Stimulated activated CD8-positive, alpha-beta memory T cell treated with anti-CD3 and anti-CD28 coated beads, Interleukin-7, amount 100 ng/mL, for 48 hours (primary cell): Measurements from ENCODE around the gene LRRC3.

ENCODE experiments used
- DNase-seq, 2 donors: peaks; one replicate each; pipeline ENCODE4 v3.0.0-alpha.2; 2020; ENCODE audit warnings: low read depth in 1 of 2; ENCODE audit errors: extremely low read depth in 1 of 2

Gene LRRC3

GRCh38 chr21:44438531-44439210 is 16.6 kb upstream of the LRRC3 start:
- DNase-seq = no peak

GRCh38 chr21:44439211-44439600 is 16.1 kb upstream of the LRRC3 start:
- DNase-seq = no peak

DNA sequence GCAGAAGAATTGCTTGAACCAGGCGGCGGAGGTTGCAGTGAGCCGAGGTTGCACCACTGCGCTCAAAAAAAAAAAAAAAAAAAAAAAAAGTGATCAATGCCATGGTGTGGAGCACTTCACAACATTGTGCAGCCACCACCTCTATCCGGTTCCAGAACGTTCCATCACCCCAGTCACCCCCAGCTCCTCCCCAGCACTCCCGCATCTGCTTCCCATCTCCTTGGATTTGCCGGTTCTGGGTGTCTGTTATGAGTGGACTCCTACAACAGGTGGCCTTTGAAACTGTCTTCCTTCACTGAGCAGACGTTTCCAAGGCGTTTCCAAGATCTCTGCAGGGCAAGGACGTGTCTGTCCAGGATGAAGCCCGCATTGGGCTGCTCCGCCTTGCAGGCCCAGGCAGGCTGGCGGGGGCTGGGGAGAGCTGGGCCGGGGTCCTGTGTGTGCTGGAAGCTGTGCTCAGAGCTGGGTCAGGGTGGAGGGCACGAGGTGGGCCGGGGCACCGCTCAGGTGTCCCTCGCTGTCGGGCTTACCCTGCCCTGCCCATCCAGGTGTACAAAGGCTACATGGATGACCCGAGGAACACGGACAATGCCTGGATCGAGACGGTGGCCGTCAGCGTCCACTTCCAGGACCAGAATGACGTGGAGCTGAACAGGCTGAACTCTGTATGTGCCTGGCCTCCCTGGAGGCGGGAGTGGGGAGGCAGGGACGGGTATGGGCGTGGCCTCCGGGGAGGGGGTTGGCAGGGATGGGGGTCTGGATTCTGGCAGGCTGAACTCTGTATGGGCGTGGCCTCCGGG is 14.9 kb upstream of the LRRC3 start:
- DNase-seq = no peak

DNA sequence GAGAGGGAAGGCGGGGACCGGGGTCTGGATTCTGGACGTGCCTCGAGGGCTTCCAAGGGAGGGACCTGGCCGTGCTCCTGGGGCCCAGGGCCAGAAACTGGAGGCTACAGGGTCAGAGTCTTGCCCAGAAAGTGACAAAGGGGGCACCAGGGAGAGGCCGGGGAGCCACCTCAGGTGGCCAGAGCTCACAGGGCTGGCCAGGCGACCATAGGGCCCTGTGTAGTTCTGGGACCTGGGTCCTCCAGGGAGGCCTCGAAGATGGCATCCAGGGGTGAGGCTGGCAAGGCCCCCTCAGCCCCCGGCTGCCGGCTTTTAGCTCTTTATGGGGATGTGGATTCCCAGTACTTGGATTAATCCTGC is 14.3 kb upstream of the LRRC3 start:
- DNase-seq = no peak

DNA sequence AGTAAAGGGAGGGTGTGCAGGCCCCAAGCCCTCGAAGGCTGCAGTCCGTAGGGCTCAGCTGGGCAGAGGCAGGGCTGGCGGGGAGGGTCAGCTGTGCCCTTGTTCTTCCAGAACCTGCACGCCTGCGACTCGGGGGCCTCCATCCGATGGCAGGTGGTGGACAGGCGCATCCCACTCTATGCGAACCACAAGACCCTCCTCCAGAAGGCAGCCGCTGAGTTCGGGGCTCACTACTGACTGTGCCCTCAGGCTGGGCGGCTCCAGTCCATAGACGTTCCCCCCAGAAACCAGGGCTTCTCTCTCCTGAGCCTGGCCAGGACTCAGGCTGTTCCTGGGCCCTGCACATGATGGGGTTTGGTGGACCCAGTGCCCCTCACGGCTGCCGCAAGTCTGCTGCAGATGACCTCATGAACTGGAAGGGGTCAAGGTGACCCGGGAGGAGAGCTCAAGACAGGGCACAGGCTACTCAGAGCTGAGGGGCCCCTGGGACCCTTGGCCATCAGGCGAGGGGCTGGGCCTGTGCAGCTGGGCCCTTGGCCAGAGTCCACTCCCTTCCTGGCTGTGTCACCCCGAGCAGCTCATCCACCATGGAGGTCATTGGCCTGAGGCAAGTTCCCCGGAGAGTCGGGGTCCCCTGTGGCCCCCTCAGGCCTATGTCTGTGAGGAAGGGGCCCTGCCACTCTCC is 13.6 kb upstream of the LRRC3 start:
- DNase-seq = no peak

- no peak for DNase-seq
Observed at GRCh38 chr21:44442266-44443125, 12.8 kb upstream of the LRRC3 start.

- no peak for DNase-seq
Observed at GRCh38 chr21:44443291-44443890, 11.9 kb upstream of the LRRC3 start.

GRCh38 chr21:44443891-44444285 is 11.4 kb upstream of the LRRC3 start:
- no peak for DNase-seq

- DNase-seq = no peak
Observed at GRCh38 chr21:44444286-44444931, 10.9 kb upstream of the LRRC3 start.

- no peak for DNase-seq
Observed at GRCh38 chr21:44445145-44445812, 10.0 kb upstream of the LRRC3 start.

GRCh38 chr21:44448651-44449131 is 6.6 kb upstream of the LRRC3 start:
- no peak for DNase-seq

DNA sequence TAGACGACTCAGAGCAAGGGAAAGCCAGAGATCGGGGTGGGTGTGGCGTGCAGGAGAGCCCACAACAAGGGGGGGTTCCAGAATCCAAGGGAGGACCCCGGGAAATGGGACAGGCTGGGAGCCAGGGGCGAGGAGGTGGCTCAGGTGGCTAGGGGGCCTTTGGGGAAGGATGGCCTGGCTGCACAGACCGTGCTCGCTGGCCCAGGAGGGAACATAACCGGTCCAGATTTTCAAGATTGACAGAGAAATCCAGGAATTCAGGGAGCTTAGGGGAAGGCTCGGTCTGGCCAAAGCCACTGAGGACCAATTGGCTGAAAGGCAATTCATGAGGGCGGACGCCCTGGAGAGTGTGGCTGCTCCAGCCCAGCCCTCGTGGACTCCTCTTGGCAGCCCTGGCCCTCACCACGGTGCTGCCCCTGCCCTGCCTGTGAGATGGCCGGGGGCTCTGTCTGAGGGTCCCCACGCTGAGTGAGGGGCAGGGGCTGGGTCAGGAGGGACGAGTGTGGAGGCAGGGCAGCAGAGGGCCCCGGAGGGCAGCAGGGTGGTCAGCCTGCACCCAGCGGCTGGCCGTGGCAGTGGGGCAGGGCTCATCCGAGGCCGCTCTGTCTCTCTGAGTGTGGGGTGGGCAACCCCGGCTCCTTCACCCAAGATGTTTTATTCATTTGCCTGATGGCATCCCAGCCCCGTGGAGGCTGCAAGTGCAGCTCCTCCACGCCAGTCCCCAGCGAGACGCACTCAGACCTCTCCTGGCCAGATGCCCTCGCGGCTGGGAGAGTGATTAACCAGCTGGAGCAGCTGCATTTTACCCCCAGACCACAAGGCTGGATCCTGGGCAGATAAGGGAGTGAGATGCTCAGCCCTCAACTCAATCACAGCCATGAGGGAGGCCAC is 5.6 kb upstream of the LRRC3 start:
- DNase-seq = no peak

DNA sequence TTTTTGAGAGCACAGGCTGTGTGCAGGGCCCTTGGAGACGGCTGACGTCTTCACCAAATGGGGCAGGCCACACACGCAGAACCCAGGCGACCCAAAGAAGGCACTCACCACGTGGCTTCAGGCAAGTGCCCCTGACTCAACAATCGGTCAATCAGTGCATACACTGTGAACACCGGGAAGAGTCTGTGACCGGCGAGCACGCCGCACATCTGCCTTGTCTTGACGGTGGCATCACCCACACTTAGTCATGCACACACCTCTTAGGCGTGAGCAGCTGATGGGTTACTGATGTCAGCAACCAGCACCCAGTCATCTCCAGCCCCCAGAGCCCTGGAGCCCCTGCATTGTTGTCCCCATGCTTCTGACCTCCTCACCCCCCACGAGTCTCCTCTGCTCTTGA is 4.9 kb upstream of the LRRC3 start:
- no peak for DNase-seq

- no peak for DNase-seq
Observed at GRCh38 chr21:44450999-44451398, 4.3 kb upstream of the LRRC3 start.

DNA sequence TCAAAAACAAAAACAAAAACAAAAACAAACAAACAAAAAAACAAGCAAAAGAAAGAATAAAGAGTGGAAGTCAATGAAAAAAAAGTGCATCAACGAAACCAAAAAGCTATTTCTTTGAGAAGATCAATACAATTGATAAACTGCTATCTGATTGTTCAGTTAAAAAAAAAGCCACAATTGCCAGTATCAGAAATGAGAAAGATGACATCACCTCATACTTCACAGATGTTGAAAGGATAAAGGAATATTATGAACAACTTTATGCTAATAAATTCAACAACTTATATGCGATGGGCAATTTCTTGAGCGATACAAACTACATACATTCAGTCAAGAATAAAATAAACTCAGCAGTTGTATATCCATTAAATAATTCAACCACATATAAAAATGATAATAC is 2.2 kb upstream of the LRRC3 start:
- no peak for DNase-seq

DNA sequence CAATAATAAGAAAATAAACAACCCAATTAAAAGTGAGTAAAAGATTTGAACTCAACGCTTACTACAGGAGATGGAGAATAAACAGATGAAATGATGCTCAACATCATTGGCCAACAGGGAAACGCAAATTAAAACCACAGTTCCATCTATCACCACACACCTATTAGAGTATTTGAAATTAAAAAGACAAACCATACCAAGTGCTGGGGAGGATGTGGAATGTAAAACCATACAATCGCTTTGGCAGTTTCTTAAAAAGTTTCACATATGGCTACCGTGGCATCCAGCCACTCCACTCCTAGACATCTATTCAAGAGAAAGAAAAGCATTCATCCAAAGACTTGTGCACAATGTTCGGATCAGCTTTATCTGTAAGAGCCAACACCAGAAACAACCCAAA is 1.3 kb upstream of the LRRC3 start:
- DNase-seq = no peak

- DNase-seq = peak in 1 of 2 donors; percentile 10
Observed at GRCh38 chr21:44455524-44456213, 359 bp downstream of the LRRC3 start.
